Gastrocnemius medialis (tissue), 4 donors: ENCODE measurements around the gene ETV6. TPM values are rescaled to one million over a fixed set of nuclear protein-coding genes. Genes with fewer than 3 reads are reported as not detected.

Source experiments
- ATAC-seq, 2 donors: fragments of 150-250 bp; one replicate each; pipeline ENCODE4 v1.9.1; 2016
- DNase-seq, 2 donors: peaks; one replicate each; pipeline ENCODE4 v3.0.0-alpha.2; 2019
- H3K27ac ChIP-seq, 4 donors: fragments of 200-600 bp; sonication (generic); 1 replicate in 1 of 4; 2 replicates in 3 of 4; pipeline ENCODE4 v1.5.1; 2016 to 2018; ENCODE audit warnings: mild to moderate bottlenecking in 2 of 4, moderate library complexity in 1 of 4
- H3K27me3 ChIP-seq, 3 donors: fragments of 200-600 bp; sonication (generic) in 2 of 3; 1 replicate in 1 of 3; 2 replicates in 2 of 3; pipeline versions ENCODE4 v1.5.1 to v1.6.0; 2016 to 2019; ENCODE audit warnings: mild to moderate bottlenecking in 1 of 3, moderate library complexity in 1 of 3
- H3K36me3 ChIP-seq, 2 donors: fragments of 200-600 bp; sonication (generic) in 1 of 2; one replicate each; pipeline ENCODE4 v1.5.1; 2017 to 2018
- H3K4me1 ChIP-seq, 2 donors: fragments of 200-600 bp; sonication (generic) in 1 of 2; one replicate each; pipeline ENCODE4 v1.5.1; 2016 to 2017; ENCODE audit warnings: mild to moderate bottlenecking in 2 of 2
- H3K4me3 ChIP-seq, 4 donors: fragments of 200-600 bp; sonication (generic) in 3 of 4; 1 replicate in 1 of 4; 2 replicates in 3 of 4; pipeline ENCODE4 v1.5.1; 2016 to 2019; ENCODE audit warnings: mild to moderate bottlenecking in 2 of 4
- H3K9me3 ChIP-seq, 3 donors: fragments of 200-600 bp; sonication (generic) in 2 of 3; 1 replicate in 1 of 3; 2 replicates in 2 of 3; pipeline ENCODE4 v1.5.1; 2016 to 2019
- CTCF ChIP-seq, 5 experiments: fragments of 450-650 bp in 3 of 5; fragments of 200-600 bp in 2 of 5; sonication (generic) in 2 of 5; IDR thresholded peaks in 4 of 5; conservative IDR thresholded peaks in 1 of 5; 1 replicate in 4 of 5; 2 replicates in 1 of 5; pipeline ENCODE4 v1.5.1; 2016 to 2019; ENCODE audit warnings: antibody characterized with exemption in 5 of 5, mild to moderate bottlenecking in 3 of 5, moderate library complexity in 3 of 5
- POLR2A ChIP-seq, 2 donors: fragments of 450-650 bp; IDR thresholded peaks; one replicate each; pipeline ENCODE4 v1.6.1; 2017; ENCODE audit warnings: antibody characterized with exemption in 2 of 2, mild to moderate bottlenecking in 2 of 2, moderate library complexity in 2 of 2
- in situ Hi-C, 4 donors: fragments of 200-750 bp; cut with MboI; loops; one replicate each; pipeline versions ENCODE4 v1.15.0 to v1.8.0; 2017; ENCODE audit warnings: low sequenced_read_pairs in 4 of 4
- intact Hi-C: fragments of 100-400 bp; cut with DNase I; formaldehyde crosslinking; loops from one replicate; pipeline ENCODE4 v1.15.1; 2023; ENCODE audit warnings: low total_unique reads
- total RNA-seq, 4 donors: library from RNA; depleted of rRNA; stranded (reverse); fragments of >200 nt; gene quantifications; one replicate each; pipeline versions ENCODE4 v1.1.0 to v1.2.3, GENCODE V29; 2016

ETV6 gene
- total RNA-seq, 4 donors from 2014 or later, result 2.8 to 5.9 (median 3.3) TPM

GRCh38 chr12:11834931-11835330 is 185.5 kb downstream of the ETV6 start:
- H3K9me3 ChIP-seq, result no peaks in the 10 kb centered on the region
- H3K4me1 ChIP-seq, result peaks cover 14 to 25% of the 10 kb centered on the region in 2 donors
- ATAC-seq (no peak), DNase-seq (no peak)
- no peaks in the 10 kb centered on the region for H3K27me3 ChIP-seq
- TF ChIP-seq POLR2A (IDR thresholded peaks at IDR 0.05) (no peak), CTCF (IDR thresholded peaks at IDR 0.05 in 4 of 5, conservative IDR thresholded peaks at IDR 0.05 in 1 of 5) (no peak)
- no peak overlapping the region for H3K4me3 ChIP-seq
- no peaks in the 10 kb centered on the region for H3K36me3 ChIP-seq
- no peak overlapping the region for H3K27ac ChIP-seq
- in situ Hi-C loops (no loop called here), intact Hi-C loops (no loop called here)

GRCh38 chr12:11836282-11837151 is 187.0 kb downstream of the ETV6 start:
- DNase-seq, result peak in 1 of 2 donors; percentile 29
- in situ Hi-C loops, result no loop called here
- H3K27ac ChIP-seq, result no peak overlapping the region
- no peaks in the 10 kb centered on the region for H3K36me3 ChIP-seq
- H3K9me3 ChIP-seq, result no peaks in the 10 kb centered on the region
- H3K4me3 ChIP-seq, result no peak overlapping the region
- H3K4me1 ChIP-seq, result peaks cover 14 to 19% of the 10 kb centered on the region in 2 donors
- no peaks in the 10 kb centered on the region for H3K27me3 ChIP-seq
- ATAC-seq, result peak in 1 of 2 donors; percentile 35
- intact Hi-C loops, result no loop called here
- no peak for TF ChIP-seq CTCF (IDR thresholded peaks at IDR 0.05 in 4 of 5, conservative IDR thresholded peaks at IDR 0.05 in 1 of 5)
- no peak for TF ChIP-seq POLR2A (IDR thresholded peaks at IDR 0.05)

- in situ Hi-C loops (no loop called here), intact Hi-C loops (no loop called here)
- Histone ChIP-seq H3K36me3 (no peaks in the 10 kb centered on the region), H3K27ac (no peak overlapping the region), H3K4me3 (no peak overlapping the region), H3K9me3 (no peaks in the 10 kb centered on the region), H3K27me3 (no peaks in the 10 kb centered on the region), H3K4me1 (peaks cover 14 to 19% of the 10 kb centered on the region in 2 donors)
- no peak for DNase-seq
- TF ChIP-seq CTCF (IDR thresholded peaks at IDR 0.05 in 4 of 5, conservative IDR thresholded peaks at IDR 0.05 in 1 of 5) (no peak), POLR2A (IDR thresholded peaks at IDR 0.05) (no peak)
- ATAC-seq, result no peak
Measured at GRCh38 chr12:11837216-11837934, 187.9 kb downstream of the ETV6 start.

GRCh38 chr12:11838403-11838802 is 188.9 kb downstream of the ETV6 start:
- Histone ChIP-seq H3K27ac (peak overlapping the region; percentile 49 to 67 (median 55)), H3K4me1 (peaks cover 14 to 19% of the 10 kb centered on the region in 2 donors), H3K36me3 (no peaks in the 10 kb centered on the region), H3K9me3 (no peaks in the 10 kb centered on the region), H3K27me3 (no peaks in the 10 kb centered on the region), H3K4me3 (no peak overlapping the region)
- DNase-seq (no peak), ATAC-seq (peak in 1 of 2 donors; percentile 28)
- intact Hi-C loops, result no loop called here
- no peak for TF ChIP-seq POLR2A (IDR thresholded peaks at IDR 0.05)
- TF ChIP-seq CTCF (IDR thresholded peaks at IDR 0.05 in 4 of 5, conservative IDR thresholded peaks at IDR 0.05 in 1 of 5), result no peak
- in situ Hi-C loops, result no loop called here
